ENCODE results near the gene CLINT1.

The CLINT1 gene

GRCh38 chr5:157802736-157803135 is 56.2 kb downstream of the CLINT1 start:
- Histone ChIP-seq H3K9ac (ENCODE audit: insufficient read length) (no peak overlapping the region), H3K36me3 (ENCODE audit: insufficient read depth, low read length) (peaks cover 60% of the 10 kb centered on the region), H3K27ac (no peak overlapping the region), H3K9me3 (ENCODE audit: low read depth, low read length) (no peaks in the 10 kb centered on the region), H3K4me3 (no peak overlapping the region)
- DNase-seq (ENCODE audit: low read depth, low spot score), result no peak
- TF ChIP-seq FOXP2 (optimal IDR thresholded peaks at IDR 0.05; ENCODE audit: control extremely low read depth, extremely low read length, insufficient read depth), result no peak

GRCh38 chr5:157800137-157800536 is 58.8 kb downstream of the CLINT1 start:
- Histone ChIP-seq H3K36me3 (ENCODE audit: insufficient read depth, low read length) (peaks cover 55% of the 10 kb centered on the region), H3K4me3 (no peak overlapping the region), H3K27ac (no peak overlapping the region), H3K9ac (ENCODE audit: insufficient read length) (no peak overlapping the region), H3K9me3 (ENCODE audit: low read depth, low read length) (no peaks in the 10 kb centered on the region)
- DNase-seq (ENCODE audit: low read depth, low spot score), result no peak
- TF ChIP-seq EZH2 (IDR thresholded peaks at IDR 0.05), result no peak
- TF ChIP-seq POLR2AphosphoS5 (IDR thresholded peaks at IDR 0.05; ENCODE audit: borderline replicate concordance, low read depth, low read length), result no peak
- TF ChIP-seq FOXP2 (optimal IDR thresholded peaks at IDR 0.05; ENCODE audit: control extremely low read depth, extremely low read length, insufficient read depth), result no peak

GRCh38 chr5:157799578-157799977 is 59.4 kb downstream of the CLINT1 start:
- Histone ChIP-seq H3K27ac (no peak overlapping the region), H3K9me3 (ENCODE audit: low read depth, low read length) (no peaks in the 10 kb centered on the region), H3K4me3 (no peak overlapping the region), H3K9ac (ENCODE audit: insufficient read length) (no peak overlapping the region), H3K36me3 (ENCODE audit: insufficient read depth, low read length) (peaks cover 55% of the 10 kb centered on the region)
- no peak for TF ChIP-seq EZH2 (IDR thresholded peaks at IDR 0.05)
- TF ChIP-seq POLR2AphosphoS5 (IDR thresholded peaks at IDR 0.05; ENCODE audit: borderline replicate concordance, low read depth, low read length), result no peak
- no peak for TF ChIP-seq FOXP2 (optimal IDR thresholded peaks at IDR 0.05; ENCODE audit: control extremely low read depth, extremely low read length, insufficient read depth)
- no peak for DNase-seq (ENCODE audit: low read depth, low spot score)

GRCh38 chr5:157793301-157793700 is 65.6 kb downstream of the CLINT1 start:
- TF ChIP-seq FOXP2 (optimal IDR thresholded peaks at IDR 0.05; ENCODE audit: control extremely low read depth, extremely low read length, insufficient read depth), result no peak
- TF ChIP-seq EZH2 (IDR thresholded peaks at IDR 0.05), result no peak
- no peak for TF ChIP-seq POLR2AphosphoS5 (IDR thresholded peaks at IDR 0.05; ENCODE audit: borderline replicate concordance, low read depth, low read length)
- Histone ChIP-seq H3K36me3 (ENCODE audit: insufficient read depth, low read length) (peaks cover 76% of the 10 kb centered on the region), H3K4me3 (no peak overlapping the region), H3K27ac (peak overlapping the region; percentile 20; the same call in 1 of the 2 replicates), H3K9ac (ENCODE audit: insufficient read length) (no peak overlapping the region), H3K9me3 (ENCODE audit: low read depth, low read length) (no peaks in the 10 kb centered on the region)
- DNase-seq (ENCODE audit: low read depth, low spot score), result no peak

- H3K36me3 ChIP-seq (ENCODE audit: insufficient read depth, low read length), result peaks cover 59% of the 10 kb centered on the region
- no peak for DNase-seq (ENCODE audit: low read depth, low spot score)
Observed at GRCh38 chr5:157785801-157786200, 73.1 kb downstream of the CLINT1 start.

GRCh38 chr5:157779221-157779620 is 79.7 kb downstream of the CLINT1 start:
- TF ChIP-seq POLR2AphosphoS5 (IDR thresholded peaks at IDR 0.05; ENCODE audit: borderline replicate concordance, low read depth, low read length), result no peak
- no peak for TF ChIP-seq EZH2 (IDR thresholded peaks at IDR 0.05)
- TF ChIP-seq FOXP2 (optimal IDR thresholded peaks at IDR 0.05; ENCODE audit: control extremely low read depth, extremely low read length, insufficient read depth), result no peak
- no peak overlapping the region for H3K27ac ChIP-seq

More at GRCh38 chr5:157785801-157786200, 73.1 kb downstream of the CLINT1 start:
- no peak overlapping the region for H3K4me3 ChIP-seq
- TF ChIP-seq FOXP2 (optimal IDR thresholded peaks at IDR 0.05; ENCODE audit: control extremely low read depth, extremely low read length, insufficient read depth), result no peak
- TF ChIP-seq EZH2 (IDR thresholded peaks at IDR 0.05), result no peak
- no peak for TF ChIP-seq POLR2AphosphoS5 (IDR thresholded peaks at IDR 0.05; ENCODE audit: borderline replicate concordance, low read depth, low read length)
- H3K9ac ChIP-seq (ENCODE audit: insufficient read length), result no peak overlapping the region
- H3K9me3 ChIP-seq (ENCODE audit: low read depth, low read length), result no peaks in the 10 kb centered on the region
- no peak overlapping the region for H3K27ac ChIP-seq

GRCh38 chr5:157778121-157778805 is 80.7 kb downstream of the CLINT1 start:
- TF ChIP-seq EZH2 (IDR thresholded peaks at IDR 0.05), result no peak
- no peak for TF ChIP-seq POLR2AphosphoS5 (IDR thresholded peaks at IDR 0.05; ENCODE audit: borderline replicate concordance, low read depth, low read length)
- no peak for TF ChIP-seq FOXP2 (optimal IDR thresholded peaks at IDR 0.05; ENCODE audit: control extremely low read depth, extremely low read length, insufficient read depth)
- Histone ChIP-seq H3K9ac (ENCODE audit: insufficient read length) (no peak overlapping the region), H3K4me3 (no peak overlapping the region), H3K27ac (no peak overlapping the region), H3K36me3 (ENCODE audit: insufficient read depth, low read length) (no peaks in the 10 kb centered on the region), H3K9me3 (ENCODE audit: low read depth, low read length) (no peaks in the 10 kb centered on the region)
- no peak for DNase-seq (ENCODE audit: low read depth, low spot score)

More at GRCh38 chr5:157779221-157779620, 79.7 kb downstream of the CLINT1 start:
- Histone ChIP-seq H3K4me3 (no peak overlapping the region), H3K9ac (ENCODE audit: insufficient read length) (no peak overlapping the region), H3K36me3 (ENCODE audit: insufficient read depth, low read length) (peaks cover 2% of the 10 kb centered on the region; the same call in 1 of the 2 replicates), H3K9me3 (ENCODE audit: low read depth, low read length) (no peaks in the 10 kb centered on the region)
- no peak for DNase-seq (ENCODE audit: low read depth, low spot score)

- no peak overlapping the region for H3K9ac ChIP-seq (ENCODE audit: insufficient read length)
- no peaks in the 10 kb centered on the region for H3K9me3 ChIP-seq (ENCODE audit: low read depth, low read length)
- H3K36me3 ChIP-seq (ENCODE audit: insufficient read depth, low read length), result no peaks in the 10 kb centered on the region
- H3K27ac ChIP-seq, result no peak overlapping the region
- no peak for DNase-seq (ENCODE audit: low read depth, low spot score)
- TF ChIP-seq FOXP2 (optimal IDR thresholded peaks at IDR 0.05; ENCODE audit: control extremely low read depth, extremely low read length, insufficient read depth) (no peak), EZH2 (IDR thresholded peaks at IDR 0.05) (no peak), POLR2AphosphoS5 (IDR thresholded peaks at IDR 0.05; ENCODE audit: borderline replicate concordance, low read depth, low read length) (no peak)
- H3K4me3 ChIP-seq, result no peak overlapping the region
Observed at GRCh38 chr5:157772127-157772526, 86.8 kb downstream of the CLINT1 start.

GRCh38 chr5:157770665-157771064 is 88.3 kb downstream of the CLINT1 start:
- Histone ChIP-seq H3K9me3 (ENCODE audit: low read depth, low read length) (no peaks in the 10 kb centered on the region), H3K9ac (ENCODE audit: insufficient read length) (no peak overlapping the region), H3K36me3 (ENCODE audit: insufficient read depth, low read length) (no peaks in the 10 kb centered on the region), H3K4me3 (no peak overlapping the region), H3K27ac (no peak overlapping the region)
- TF ChIP-seq FOXP2 (optimal IDR thresholded peaks at IDR 0.05; ENCODE audit: control extremely low read depth, extremely low read length, insufficient read depth) (no peak), EZH2 (IDR thresholded peaks at IDR 0.05) (no peak), POLR2AphosphoS5 (IDR thresholded peaks at IDR 0.05; ENCODE audit: borderline replicate concordance, low read depth, low read length) (no peak)
- no peak for DNase-seq (ENCODE audit: low read depth, low spot score)
